ENCODE results near the gene LRRC7. TPM values are rescaled to one million over a fixed set of nuclear protein-coding genes. Genes with fewer than 3 reads are reported as not detected.

LRRC7 gene
- polyA plus RNA-seq, 1 of the 3 experiments (the other 2 are of a cell fraction): 0.02 TPM

DNA sequence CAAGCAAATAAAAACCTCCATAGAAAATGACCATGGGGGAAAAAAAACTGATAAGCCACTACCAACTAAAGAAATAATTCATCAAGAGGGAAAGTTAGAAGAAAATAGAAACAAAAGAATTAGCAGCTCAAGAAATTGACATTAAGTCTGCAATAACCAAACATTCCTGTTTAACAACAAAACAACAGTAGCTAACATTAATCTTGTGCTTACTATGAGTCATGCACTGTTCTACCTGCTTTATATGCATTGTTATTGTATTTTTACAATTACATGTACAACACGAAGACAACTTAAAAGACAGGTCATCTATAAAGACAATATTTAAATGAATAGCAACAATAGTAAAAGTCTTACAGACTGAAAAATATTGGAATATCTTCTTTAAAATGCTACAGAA is 34.4 kb upstream of the LRRC7 start (continued):
- TF ChIP-seq, protein P1, sequence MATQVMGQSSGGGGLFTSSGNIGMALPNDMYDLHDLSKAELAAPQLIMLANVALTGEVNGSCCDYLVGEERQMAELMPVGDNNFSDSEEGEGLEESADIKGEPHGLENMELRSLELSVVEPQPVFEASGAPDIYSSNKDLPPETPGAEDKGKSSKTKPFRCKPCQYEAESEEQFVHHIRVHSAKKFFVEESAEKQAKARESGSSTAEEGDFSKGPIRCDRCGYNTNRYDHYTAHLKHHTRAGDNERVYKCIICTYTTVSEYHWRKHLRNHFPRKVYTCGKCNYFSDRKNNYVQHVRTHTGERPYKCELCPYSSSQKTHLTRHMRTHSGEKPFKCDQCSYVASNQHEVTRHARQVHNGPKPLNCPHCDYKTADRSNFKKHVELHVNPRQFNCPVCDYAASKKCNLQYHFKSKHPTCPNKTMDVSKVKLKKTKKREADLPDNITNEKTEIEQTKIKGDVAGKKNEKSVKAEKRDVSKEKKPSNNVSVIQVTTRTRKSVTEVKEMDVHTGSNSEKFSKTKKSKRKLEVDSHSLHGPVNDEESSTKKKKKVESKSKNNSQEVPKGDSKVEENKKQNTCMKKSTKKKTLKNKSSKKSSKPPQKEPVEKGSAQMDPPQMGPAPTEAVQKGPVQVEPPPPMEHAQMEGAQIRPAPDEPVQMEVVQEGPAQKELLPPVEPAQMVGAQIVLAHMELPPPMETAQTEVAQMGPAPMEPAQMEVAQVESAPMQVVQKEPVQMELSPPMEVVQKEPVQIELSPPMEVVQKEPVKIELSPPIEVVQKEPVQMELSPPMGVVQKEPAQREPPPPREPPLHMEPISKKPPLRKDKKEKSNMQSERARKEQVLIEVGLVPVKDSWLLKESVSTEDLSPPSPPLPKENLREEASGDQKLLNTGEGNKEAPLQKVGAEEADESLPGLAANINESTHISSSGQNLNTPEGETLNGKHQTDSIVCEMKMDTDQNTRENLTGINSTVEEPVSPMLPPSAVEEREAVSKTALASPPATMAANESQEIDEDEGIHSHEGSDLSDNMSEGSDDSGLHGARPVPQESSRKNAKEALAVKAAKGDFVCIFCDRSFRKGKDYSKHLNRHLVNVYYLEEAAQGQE (IDR thresholded peaks at IDR 0.05; ENCODE audit: low read depth, low read length): no peak
- TF ChIP-seq GABPA (IDR thresholded peaks at IDR 0.05; ENCODE audit: low read depth): no peak

DNA sequence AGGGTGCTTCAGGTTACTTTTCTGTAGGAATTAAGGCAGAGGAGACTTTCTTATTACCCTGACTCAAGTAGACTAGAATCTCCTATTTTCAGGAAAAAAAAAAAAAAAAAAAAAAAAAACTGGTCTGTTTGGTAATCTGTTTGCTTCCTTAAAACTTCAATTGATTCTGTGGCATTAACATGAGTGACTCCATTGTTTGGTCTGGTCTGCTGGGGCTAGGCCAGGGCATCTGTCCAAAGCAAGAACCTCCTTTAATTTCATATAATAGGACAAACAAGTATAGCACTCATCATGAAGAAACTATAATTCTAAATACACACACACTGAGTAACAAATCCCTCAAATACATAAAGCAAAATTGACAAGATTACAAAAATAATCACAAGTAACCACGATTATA is 32.9 kb upstream of the LRRC7 start:
- Histone ChIP-seq H3K9ac (no peak overlapping the region), H3K79me2 (ENCODE audit: insufficient read depth) (no peaks in the 10 kb centered on the region), H3K36me3 (replicated peaks in 1 of 2; ENCODE audit: control insufficient read depth in 1 of 2, insufficient read depth in 2 of 2, low read length in 1 of 2) (no peaks in the 10 kb centered on the region), H4K20me1 (ENCODE audit: insufficient read depth) (no peaks in the 10 kb centered on the region), H3F3A (replicated peaks; ENCODE audit: insufficient read depth) (no peaks in the 10 kb centered on the region), H3K27ac (ENCODE audit: low read depth in 2 of 2, low read length in 1 of 2) (no peak overlapping the region), H3K4me3 (ENCODE audit: low read depth in 2 of 2, low read length in 1 of 2) (no peak overlapping the region), H3K27me3 (ENCODE audit: insufficient read depth) (no peaks in the 10 kb centered on the region), H2AFZ (ENCODE audit: low read depth) (no peak overlapping the region), H3K4me1 (ENCODE audit: control insufficient read depth in 1 of 2, insufficient read depth in 2 of 2, low read depth in 1 of 2, low read length in 1 of 2) (no peaks in the 10 kb centered on the region), H3K4me2 (no peak overlapping the region), H3K9me3 (no peaks in the 10 kb centered on the region), H3K9me2 (no peaks in the 10 kb centered on the region)
- WGBS (ENCODE audit: low lambda C conversion rate): 9% methylated on average over 1 of the region's 1 CpG
- POLR2A ChIA-PET: no interaction called here
- CTCF ChIA-PET: interaction anchor here (0.6 kb wide), 1 partner anchor 618 kb away, joined by 3 read pairs; no protein-coding TSS in a partner anchor
- DNase-seq: no peak
- TF ChIP-seq, protein P2, sequence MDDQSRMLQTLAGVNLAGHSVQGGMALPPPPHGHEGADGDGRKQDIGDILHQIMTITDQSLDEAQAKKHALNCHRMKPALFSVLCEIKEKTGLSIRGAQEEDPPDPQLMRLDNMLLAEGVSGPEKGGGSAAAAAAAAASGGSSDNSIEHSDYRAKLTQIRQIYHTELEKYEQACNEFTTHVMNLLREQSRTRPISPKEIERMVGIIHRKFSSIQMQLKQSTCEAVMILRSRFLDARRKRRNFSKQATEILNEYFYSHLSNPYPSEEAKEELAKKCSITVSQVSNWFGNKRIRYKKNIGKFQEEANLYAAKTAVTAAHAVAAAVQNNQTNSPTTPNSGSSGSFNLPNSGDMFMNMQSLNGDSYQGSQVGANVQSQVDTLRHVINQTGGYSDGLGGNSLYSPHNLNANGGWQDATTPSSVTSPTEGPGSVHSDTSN (IDR thresholded peaks at IDR 0.05): no peak
- TF ChIP-seq, protein P1 (IDR thresholded peaks at IDR 0.05; ENCODE audit: low read depth, low read length): no peak
- TF ChIP-seq TCF12 (IDR thresholded peaks at IDR 0.05): no peak
- TF ChIP-seq ELF1 (IDR thresholded peaks at IDR 0.05): no peak
- TF ChIP-seq FOSL2 (IDR thresholded peaks at IDR 0.05; ENCODE audit: borderline replicate concordance, low read depth): no peak
- no peak for TF ChIP-seq TEAD4 (IDR thresholded peaks at IDR 0.05; ENCODE audit: borderline replicate concordance, insufficient read depth)
- no peak for TF ChIP-seq FOXJ3 (CRISPR knock-in tag; IDR thresholded peaks at IDR 0.05)
- TF ChIP-seq RAD21 (IDR thresholded peaks at IDR 0.05; ENCODE audit: low read length): no peak
- no peak for TF ChIP-seq NRF1 (IDR thresholded peaks at IDR 0.05; ENCODE audit: low read depth, low read length)
- TF ChIP-seq, protein P3, sequence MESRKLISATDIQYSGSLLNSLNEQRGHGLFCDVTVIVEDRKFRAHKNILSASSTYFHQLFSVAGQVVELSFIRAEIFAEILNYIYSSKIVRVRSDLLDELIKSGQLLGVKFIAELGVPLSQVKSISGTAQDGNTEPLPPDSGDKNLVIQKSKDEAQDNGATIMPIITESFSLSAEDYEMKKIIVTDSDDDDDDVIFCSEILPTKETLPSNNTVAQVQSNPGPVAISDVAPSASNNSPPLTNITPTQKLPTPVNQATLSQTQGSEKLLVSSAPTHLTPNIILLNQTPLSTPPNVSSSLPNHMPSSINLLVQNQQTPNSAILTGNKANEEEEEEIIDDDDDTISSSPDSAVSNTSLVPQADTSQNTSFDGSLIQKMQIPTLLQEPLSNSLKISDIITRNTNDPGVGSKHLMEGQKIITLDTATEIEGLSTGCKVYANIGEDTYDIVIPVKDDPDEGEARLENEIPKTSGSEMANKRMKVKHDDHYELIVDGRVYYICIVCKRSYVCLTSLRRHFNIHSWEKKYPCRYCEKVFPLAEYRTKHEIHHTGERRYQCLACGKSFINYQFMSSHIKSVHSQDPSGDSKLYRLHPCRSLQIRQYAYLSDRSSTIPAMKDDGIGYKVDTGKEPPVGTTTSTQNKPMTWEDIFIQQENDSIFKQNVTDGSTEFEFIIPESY (IDR thresholded peaks at IDR 0.05; ENCODE audit: borderline replicate concordance, low read depth): no peak
- TF ChIP-seq GABPA (IDR thresholded peaks at IDR 0.05; ENCODE audit: low read depth): no peak
- TF ChIP-seq JUND (IDR thresholded peaks at IDR 0.05): no peak
- TF ChIP-seq, protein P4, sequence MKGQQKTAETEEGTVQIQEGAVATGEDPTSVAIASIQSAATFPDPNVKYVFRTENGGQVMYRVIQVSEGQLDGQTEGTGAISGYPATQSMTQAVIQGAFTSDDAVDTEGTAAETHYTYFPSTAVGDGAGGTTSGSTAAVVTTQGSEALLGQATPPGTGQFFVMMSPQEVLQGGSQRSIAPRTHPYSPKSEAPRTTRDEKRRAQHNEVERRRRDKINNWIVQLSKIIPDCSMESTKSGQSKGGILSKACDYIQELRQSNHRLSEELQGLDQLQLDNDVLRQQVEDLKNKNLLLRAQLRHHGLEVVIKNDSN (IDR thresholded peaks at IDR 0.05; ENCODE audit: borderline replicate concordance, low read depth): no peak
- no peak for TF ChIP-seq YY1 (IDR thresholded peaks at IDR 0.05; ENCODE audit: low read depth)
- no peak for TF ChIP-seq NFIC (IDR thresholded peaks at IDR 0.05; ENCODE audit: borderline replicate concordance)
- no peak for TF ChIP-seq RFX5 (IDR thresholded peaks at IDR 0.05; ENCODE audit: low read length)
- TF ChIP-seq EZH2phosphoT487 (IDR thresholded peaks at IDR 0.05; ENCODE audit: borderline replicate concordance, low read depth): no peak
- no peak for TF ChIP-seq RXRA (IDR thresholded peaks at IDR 0.05; ENCODE audit: borderline replicate concordance, low read depth)
- TF ChIP-seq TAF1 (IDR thresholded peaks at IDR 0.05; ENCODE audit: borderline replicate concordance, low read depth, low read length): no peak

Data from SK-N-SH (cell line).